ENCODE data around the gene PMEPA1. TPM values are rescaled to one million over a fixed set of nuclear protein-coding genes. Genes with fewer than 3 reads are reported as not detected.

The PMEPA1 gene
- total and polyA plus RNA-seq, 2 experiments from 2014 or later, result 7.3 to 15.4 TPM

- H3K36me3 Mint-ChIP-seq (ENCODE audit: low read depth), result no peaks in the 10 kb centered on the region
- H3K4me3 ChIP-seq, result no peak overlapping the region
- no peak overlapping the region for H3K27ac ChIP-seq (ENCODE audit: low read depth)
- no peak overlapping the region for H3K27ac Mint-ChIP-seq
- no peak for DNase-seq (ENCODE audit: low spot score)
- peaks cover 12% of the 10 kb centered on the region for H3K4me1 Mint-ChIP-seq
- no peak overlapping the region for H2AFZ ChIP-seq
- H3K4me3 Mint-ChIP-seq, result no peak overlapping the region
- H4K20me1 ChIP-seq (replicated peaks; ENCODE audit: insufficient read depth), result no peaks in the 10 kb centered on the region
- H3K79me2 ChIP-seq (replicated peaks; ENCODE audit: insufficient read depth), result no peaks in the 10 kb centered on the region
- no peaks in the 10 kb centered on the region for H3K36me3 ChIP-seq (ENCODE audit: insufficient read depth)
- no peaks in the 10 kb centered on the region for H3K4me1 ChIP-seq (ENCODE audit: insufficient read depth)
- H3K27me3 ChIP-seq (ENCODE audit: insufficient read depth), result no peaks in the 10 kb centered on the region
- H3K9me2 ChIP-seq (ENCODE audit: insufficient read depth), result no peaks in the 10 kb centered on the region
- H3K4me2 ChIP-seq, result no peak overlapping the region
- TF ChIP-seq, protein P1, sequence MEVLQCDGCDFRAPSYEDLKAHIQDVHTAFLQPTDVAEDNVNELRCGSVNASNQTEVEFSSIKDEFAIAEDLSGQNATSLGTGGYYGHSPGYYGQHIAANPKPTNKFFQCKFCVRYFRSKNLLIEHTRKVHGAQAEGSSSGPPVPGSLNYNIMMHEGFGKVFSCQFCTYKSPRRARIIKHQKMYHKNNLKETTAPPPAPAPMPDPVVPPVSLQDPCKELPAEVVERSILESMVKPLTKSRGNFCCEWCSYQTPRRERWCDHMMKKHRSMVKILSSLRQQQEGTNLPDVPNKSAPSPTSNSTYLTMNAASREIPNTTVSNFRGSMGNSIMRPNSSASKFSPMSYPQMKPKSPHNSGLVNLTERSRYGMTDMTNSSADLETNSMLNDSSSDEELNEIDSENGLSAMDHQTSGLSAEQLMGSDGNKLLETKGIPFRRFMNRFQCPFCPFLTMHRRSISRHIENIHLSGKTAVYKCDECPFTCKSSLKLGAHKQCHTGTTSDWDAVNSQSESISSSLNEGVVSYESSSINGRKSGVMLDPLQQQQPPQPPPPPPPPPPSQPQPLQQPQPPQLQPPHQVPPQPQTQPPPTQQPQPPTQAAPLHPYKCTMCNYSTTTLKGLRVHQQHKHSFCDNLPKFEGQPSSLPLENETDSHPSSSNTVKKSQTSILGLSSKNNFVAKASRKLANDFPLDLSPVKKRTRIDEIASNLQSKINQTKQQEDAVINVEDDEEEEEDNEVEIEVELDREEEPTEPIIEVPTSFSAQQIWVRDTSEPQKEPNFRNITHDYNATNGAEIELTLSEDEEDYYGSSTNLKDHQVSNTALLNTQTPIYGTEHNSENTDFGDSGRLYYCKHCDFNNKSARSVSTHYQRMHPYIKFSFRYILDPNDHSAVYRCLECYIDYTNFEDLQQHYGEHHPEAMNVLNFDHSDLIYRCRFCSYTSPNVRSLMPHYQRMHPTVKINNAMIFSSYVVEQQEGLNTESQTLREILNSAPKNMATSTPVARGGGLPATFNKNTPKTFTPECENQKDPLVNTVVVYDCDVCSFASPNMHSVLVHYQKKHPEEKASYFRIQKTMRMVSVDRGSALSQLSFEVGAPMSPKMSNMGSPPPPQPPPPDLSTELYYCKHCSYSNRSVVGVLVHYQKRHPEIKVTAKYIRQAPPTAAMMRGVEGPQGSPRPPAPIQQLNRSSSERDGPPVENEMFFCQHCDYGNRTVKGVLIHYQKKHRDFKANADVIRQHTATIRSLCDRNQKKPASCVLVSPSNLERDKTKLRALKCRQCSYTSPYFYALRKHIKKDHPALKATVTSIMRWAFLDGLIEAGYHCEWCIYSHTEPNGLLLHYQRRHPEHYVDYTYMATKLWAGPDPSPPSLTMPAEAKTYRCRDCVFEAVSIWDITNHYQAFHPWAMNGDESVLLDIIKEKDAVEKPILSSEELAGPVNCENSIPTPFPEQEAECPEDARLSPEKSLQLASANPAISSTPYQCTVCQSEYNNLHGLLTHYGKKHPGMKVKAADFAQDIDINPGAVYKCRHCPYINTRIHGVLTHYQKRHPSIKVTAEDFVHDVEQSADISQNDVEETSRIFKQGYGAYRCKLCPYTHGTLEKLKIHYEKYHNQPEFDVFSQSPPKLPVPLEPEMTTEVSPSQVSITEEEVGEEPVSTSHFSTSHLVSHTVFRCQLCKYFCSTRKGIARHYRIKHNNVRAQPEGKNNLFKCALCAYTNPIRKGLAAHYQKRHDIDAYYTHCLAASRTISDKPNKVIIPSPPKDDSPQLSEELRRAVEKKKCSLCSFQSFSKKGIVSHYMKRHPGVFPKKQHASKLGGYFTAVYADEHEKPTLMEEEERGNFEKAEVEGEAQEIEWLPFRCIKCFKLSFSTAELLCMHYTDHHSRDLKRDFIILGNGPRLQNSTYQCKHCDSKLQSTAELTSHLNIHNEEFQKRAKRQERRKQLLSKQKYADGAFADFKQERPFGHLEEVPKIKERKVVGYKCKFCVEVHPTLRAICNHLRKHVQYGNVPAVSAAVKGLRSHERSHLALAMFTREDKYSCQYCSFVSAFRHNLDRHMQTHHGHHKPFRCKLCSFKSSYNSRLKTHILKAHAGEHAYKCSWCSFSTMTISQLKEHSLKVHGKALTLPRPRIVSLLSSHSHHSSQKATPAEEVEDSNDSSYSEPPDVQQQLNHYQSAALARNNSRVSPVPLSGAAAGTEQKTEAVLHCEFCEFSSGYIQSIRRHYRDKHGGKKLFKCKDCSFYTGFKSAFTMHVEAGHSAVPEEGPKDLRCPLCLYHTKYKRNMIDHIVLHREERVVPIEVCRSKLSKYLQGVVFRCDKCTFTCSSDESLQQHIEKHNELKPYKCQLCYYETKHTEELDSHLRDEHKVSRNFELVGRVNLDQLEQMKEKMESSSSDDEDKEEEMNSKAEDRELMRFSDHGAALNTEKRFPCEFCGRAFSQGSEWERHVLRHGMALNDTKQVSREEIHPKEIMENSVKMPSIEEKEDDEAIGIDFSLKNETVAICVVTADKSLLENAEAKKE (CRISPR knock-in tag; IDR thresholded peaks at IDR 0.05), result no peak
- no peak for TF ChIP-seq STAT1 (IDR thresholded peaks at IDR 0.05; ENCODE audit: unreplicated experiment)
- no peak for TF ChIP-seq REST (IDR thresholded peaks at IDR 0.05; ENCODE audit: unreplicated experiment)
- no peak for TF ChIP-seq EZH2phosphoT487 (IDR thresholded peaks at IDR 0.05; ENCODE audit: unreplicated experiment)
- TF ChIP-seq EZH2 (IDR thresholded peaks at IDR 0.05; ENCODE audit: low read depth, unreplicated experiment), result no peak
- TF ChIP-seq CREB1 (CRISPR knock-in tag; IDR thresholded peaks at IDR 0.05; ENCODE audit: low read depth), result no peak
- TF ChIP-seq JUNB (IDR thresholded peaks at IDR 0.05; ENCODE audit: unreplicated experiment), result no peak
- TF ChIP-seq ZNF114 (CRISPR knock-in tag; IDR thresholded peaks at IDR 0.05), result no peak
- TF ChIP-seq ETS1 (IDR thresholded peaks at IDR 0.05), result no peak
- no peak for TF ChIP-seq POLR2AphosphoS5 (IDR thresholded peaks at IDR 0.05; ENCODE audit: low read depth)
- TF ChIP-seq, protein P2, sequence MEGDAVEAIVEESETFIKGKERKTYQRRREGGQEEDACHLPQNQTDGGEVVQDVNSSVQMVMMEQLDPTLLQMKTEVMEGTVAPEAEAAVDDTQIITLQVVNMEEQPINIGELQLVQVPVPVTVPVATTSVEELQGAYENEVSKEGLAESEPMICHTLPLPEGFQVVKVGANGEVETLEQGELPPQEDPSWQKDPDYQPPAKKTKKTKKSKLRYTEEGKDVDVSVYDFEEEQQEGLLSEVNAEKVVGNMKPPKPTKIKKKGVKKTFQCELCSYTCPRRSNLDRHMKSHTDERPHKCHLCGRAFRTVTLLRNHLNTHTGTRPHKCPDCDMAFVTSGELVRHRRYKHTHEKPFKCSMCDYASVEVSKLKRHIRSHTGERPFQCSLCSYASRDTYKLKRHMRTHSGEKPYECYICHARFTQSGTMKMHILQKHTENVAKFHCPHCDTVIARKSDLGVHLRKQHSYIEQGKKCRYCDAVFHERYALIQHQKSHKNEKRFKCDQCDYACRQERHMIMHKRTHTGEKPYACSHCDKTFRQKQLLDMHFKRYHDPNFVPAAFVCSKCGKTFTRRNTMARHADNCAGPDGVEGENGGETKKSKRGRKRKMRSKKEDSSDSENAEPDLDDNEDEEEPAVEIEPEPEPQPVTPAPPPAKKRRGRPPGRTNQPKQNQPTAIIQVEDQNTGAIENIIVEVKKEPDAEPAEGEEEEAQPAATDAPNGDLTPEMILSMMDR (conservative IDR thresholded peaks at IDR 0.05; ENCODE audit: low read depth in 2 of 2), result no peak
- no peak for TF ChIP-seq ZNF331 (CRISPR knock-in tag; IDR thresholded peaks at IDR 0.05; ENCODE audit: low read depth)
- no peak for TF ChIP-seq NANOG (IDR thresholded peaks at IDR 0.05; ENCODE audit: borderline replicate concordance)
- H3K9me3 Mint-ChIP-seq, result no peaks in the 10 kb centered on the region
- no peak for ATAC-seq
- peaks cover 2% of the 10 kb centered on the region for H3K27me3 Mint-ChIP-seq (ENCODE audit: insufficient read depth, low read depth, poor library complexity)
- no peaks in the 10 kb centered on the region for H3F3A ChIP-seq (replicated peaks; ENCODE audit: low read depth)
These were observed 15.0 kb upstream of the PMEPA1 start for GRCh38 chr20:57724610-57725405.

Measured in GM23338 (cell line).